HepG2 (cell line): ENCODE measurements around the gene SELENOV. TPM values are rescaled to one million over a fixed set of nuclear protein-coding genes. Genes with fewer than 3 reads are reported as not detected.

Experiments used
- AFF4 ChIP-seq: sonication (generic); formaldehyde crosslinking; IDR thresholded peaks from 2 replicates; pipeline ENCODE4 v1.4.0; 2020; ENCODE audit warnings: missing genetic modification reagents
- CERS6 ChIP-seq: sonication (generic); formaldehyde crosslinking; IDR thresholded peaks from 2 replicates; pipeline ENCODE4 v1.5.0; 2020; ENCODE audit warnings: missing genetic modification reagents
- CREBL2 ChIP-seq: sonication (generic); formaldehyde crosslinking; IDR thresholded peaks from 2 replicates; pipeline ENCODE4 v1.8.1; 2023; ENCODE audit warnings: missing genetic modification reagents, mild to moderate bottlenecking, borderline replicate concordance
- DZIP1 ChIP-seq: sonication (generic); formaldehyde crosslinking; IDR thresholded peaks from 2 replicates; pipeline ENCODE4 v1.5.0; 2020; ENCODE audit warnings: mild to moderate bottlenecking, missing genetic modification reagents
- FOSL2 ChIP-seq: sonication (generic); formaldehyde crosslinking; IDR thresholded peaks from 2 replicates; pipeline ENCODE4 v1.4.0; 2020; ENCODE audit warnings: missing genetic modification reagents
- GATAD2A ChIP-seq: IDR thresholded peaks from 2 replicates; pipeline ENCODE4 v1.6.1; 2016
- KAT8 ChIP-seq: IDR thresholded peaks from 2 replicates; pipeline ENCODE4 v1.6.1; 2016; ENCODE audit warnings: missing genetic modification reagents, missing compliant biosample characterization
- NR2C2 ChIP-seq: sonication (generic); formaldehyde crosslinking; IDR thresholded peaks from 2 replicates; pipeline ENCODE4 v1.4.0; 2020; ENCODE audit warnings: missing genetic modification reagents, mild to moderate bottlenecking, moderate library complexity, borderline replicate concordance
- PBX3 ChIP-seq: sonication (generic); formaldehyde crosslinking; IDR thresholded peaks from 2 replicates; pipeline ENCODE4 v1.8.1; 2023; ENCODE audit warnings: missing genetic modification reagents, inconsistent platforms, borderline replicate concordance
- SIN3A ChIP-seq: IDR thresholded peaks from 2 replicates; pipeline ENCODE4 v1.6.1; 2011; ENCODE audit warnings: low read depth, mild to moderate bottlenecking, control low read depth, low read length, borderline replicate concordance
- THAP11 ChIP-seq: IDR thresholded peaks from 2 replicates; pipeline ENCODE4 v1.6.1; 2016; ENCODE audit warnings: missing biosample characterization, missing genetic modification reagents
- YY1 ChIP-seq: IDR thresholded peaks from 2 replicates; pipeline ENCODE4 v1.6.1; 2011; ENCODE audit warnings: low read length, low read depth, moderate library complexity, mild to moderate bottlenecking; ENCODE audit not compliant: insufficient read depth, insufficient replicate concordance
- ZBTB7A ChIP-seq: sonication (generic); formaldehyde crosslinking; IDR thresholded peaks from 2 replicates; pipeline ENCODE4 v1.8.0; 2022; ENCODE audit warnings: mild to moderate bottlenecking, missing genetic modification reagents
- ZBTB7B ChIP-seq: sonication (generic); formaldehyde crosslinking; IDR thresholded peaks from 2 replicates; pipeline ENCODE4 v1.4.0; 2020; ENCODE audit warnings: missing genetic modification reagents
- ZFAT ChIP-seq: sonication (generic); formaldehyde crosslinking; conservative IDR thresholded peaks from 2 replicates; pipeline ENCODE4 v1.8.1; 2023; ENCODE audit warnings: missing genetic modification reagents, inconsistent platforms
- ZMYM4 ChIP-seq: sonication (generic); formaldehyde crosslinking; IDR thresholded peaks from 2 replicates; pipeline ENCODE4 v1.8.1; 2023; ENCODE audit warnings: mild to moderate bottlenecking, missing genetic modification reagents
- ZNF121 ChIP-seq: sonication (generic); formaldehyde crosslinking; IDR thresholded peaks from 2 replicates; pipeline ENCODE4 v1.5.0; 2020; ENCODE audit warnings: mild to moderate bottlenecking, missing genetic modification reagents
- ZNF350 ChIP-seq: sonication (generic); formaldehyde crosslinking; IDR thresholded peaks from 2 replicates; pipeline ENCODE4 v1.4.0; 2020; ENCODE audit warnings: mild to moderate bottlenecking, low read depth, missing genetic modification reagents, borderline replicate concordance
- ZNF382 ChIP-seq: sonication (generic); formaldehyde crosslinking; IDR thresholded peaks from 2 replicates; pipeline ENCODE4 v1.5.0; 2020; ENCODE audit warnings: missing genetic modification reagents, mild to moderate bottlenecking, borderline replicate concordance
- ZNF580 ChIP-seq: IDR thresholded peaks from 2 replicates; pipeline ENCODE4 v1.6.1; 2016; ENCODE audit warnings: low read depth, borderline replicate concordance
- polyA plus RNA-seq, 8 experiments: library from polyadenylated mRNA; depleted of rRNA in 3 of 8; stranded (reverse) in 7 of 8; unstranded in 1 of 8; fragments of >200 nt; fragmentation: Illumina TruSeq in 4 of 8; extraction: Trizol in 4 of 8; gene quantifications; 2 replicates each; pipeline versions ENCODE4 v1.2.1 to v1.2.3, GENCODE V29; 2011 to 2016; ENCODE audit warnings: low read depth in 4 of 8, missing spikeins in 1 of 8, mixed read lengths in 1 of 8; ENCODE audit not compliant: insufficient read depth in 1 of 8
- total RNA-seq, 5 experiments: library from RNA; depleted of rRNA; stranded (reverse); fragments of >200 nt; fragmentation: Illumina TruSeq; extraction: Trizol; gene quantifications; 2 replicates each; pipeline ENCODE4 v1.2.3, GENCODE V29; 2016; ENCODE audit warnings: low read depth in 1 of 5

Gene SELENOV
- total and polyA plus RNA-seq, 2 of the 13 experiments (the other 11 are each of a cell fraction or from before 2014, with no cell fraction given): not detected

- no peak for TF ChIP-seq ZNF382
- TF ChIP-seq YY1: peak; percentile 69
- no peak for TF ChIP-seq PBX3 (CRISPR knock-in tag)
- peak; percentile 61; the same call in 1 of the 2 replicates for TF ChIP-seq ZBTB7B (CRISPR knock-in tag)
- TF ChIP-seq KAT8: peak; percentile 70; the same call in 1 of the 2 replicates
- TF ChIP-seq ZMYM4: peak; percentile 65; the same call in 1 of the 2 replicates
- TF ChIP-seq ZBTB7A: no peak
- peak; percentile 41; the same call in 1 of the 2 replicates for TF ChIP-seq FOSL2 (CRISPR knock-in tag)
- no peak for TF ChIP-seq CERS6
- no peak for TF ChIP-seq CREBL2 (CRISPR knock-in tag)
- TF ChIP-seq THAP11 (CRISPR knock-in tag): peak; percentile 78
- TF ChIP-seq ZNF580 (CRISPR knock-in tag): peak; percentile 73
- TF ChIP-seq GATAD2A (CRISPR knock-in tag): no peak
- no peak for TF ChIP-seq AFF4 (CRISPR knock-in tag)
- TF ChIP-seq ZFAT: no peak
- peak; percentile 62; the same call in 1 of the 2 replicates for TF ChIP-seq DZIP1 (CRISPR knock-in tag)
- no peak; the same call in 1 of the 2 replicates for TF ChIP-seq ZNF350 (CRISPR knock-in tag)
- TF ChIP-seq NR2C2 (CRISPR knock-in tag): peak; percentile 42; the same call in 1 of the 2 replicates
- peak; percentile 62; the same call in 1 of the 2 replicates for TF ChIP-seq SIN3A
- TF ChIP-seq ZNF121 (CRISPR knock-in tag): peak; percentile 65; the same call in 1 of the 2 replicates
Observed at GRCh38 chr19:39532233-39533002, 17.5 kb downstream of the SELENOV start, which contains the start of gene EID2B (continued).
